Activated naive CD8-positive, alpha-beta T cell treated with anti-CD3 and anti-CD28 coated beads, Interleukin-2, amount 10 ng/mL, durations not matched to agents 7 days and 5 days (primary cell): ENCODE data around the gene HMGCS2. TPM values are rescaled to one million over a fixed set of nuclear protein-coding genes. Genes with fewer than 3 reads are reported as not detected.
"Not testable (repeated sequence)": the region's sequence is repeated elsewhere in the genome, so short reads cannot be mapped to it uniquely, and the experiment has no call there.

Source experiments
- ATAC-seq: fragments of 150-1000 bp; cut with Tn5 transposase; one replicate; pipeline ENCODE4 v1.10.0; 2021; ENCODE audit warnings: low read depth, moderate library complexity
- POLR2A ChIA-PET: fragments of 350-600 bp; sonication (Branson Sonifier 250); formaldehyde crosslinking; loops from one replicate; lab custom pipeline; 2021; ENCODE audit warnings: antibody characterized with exemption; lab: Charles Lee
- DNase-seq: peaks from one replicate; pipeline ENCODE4 v3.0.0; 2021
- H3K27ac Mint-ChIP-seq: one replicate; pipeline ENCODE4 v1.8.0; 2022; ENCODE audit warnings: mild to moderate bottlenecking, mixed read lengths
- H3K27me3 Mint-ChIP-seq: one replicate; pipeline ENCODE4 v1.8.0; 2022; ENCODE audit warnings: mild to moderate bottlenecking, moderate library complexity, mixed read lengths
- H3K36me3 Mint-ChIP-seq: one replicate; pipeline ENCODE4 v1.8.0; 2021; ENCODE audit warnings: mild to moderate bottlenecking, mixed read lengths
- H3K4me1 Mint-ChIP-seq: one replicate; pipeline ENCODE4 v1.8.0; 2021; ENCODE audit warnings: mixed read lengths
- H3K4me3 Mint-ChIP-seq: one replicate; pipeline ENCODE4 v1.8.0; 2022; ENCODE audit warnings: mild to moderate bottlenecking, moderate library complexity, mixed read lengths
- H3K9me3 Mint-ChIP-seq: one replicate; pipeline ENCODE4 v1.8.0; 2021; ENCODE audit warnings: mixed read lengths
- total RNA-seq, 2 experiments: library from RNA; stranded (reverse); gene quantifications; one replicate each; pipeline ENCODE4 v1.2.3, GENCODE V29; 2021

The HMGCS2 gene
- total RNA-seq, 2 experiments from 2014 or later, result not detected

DNA sequence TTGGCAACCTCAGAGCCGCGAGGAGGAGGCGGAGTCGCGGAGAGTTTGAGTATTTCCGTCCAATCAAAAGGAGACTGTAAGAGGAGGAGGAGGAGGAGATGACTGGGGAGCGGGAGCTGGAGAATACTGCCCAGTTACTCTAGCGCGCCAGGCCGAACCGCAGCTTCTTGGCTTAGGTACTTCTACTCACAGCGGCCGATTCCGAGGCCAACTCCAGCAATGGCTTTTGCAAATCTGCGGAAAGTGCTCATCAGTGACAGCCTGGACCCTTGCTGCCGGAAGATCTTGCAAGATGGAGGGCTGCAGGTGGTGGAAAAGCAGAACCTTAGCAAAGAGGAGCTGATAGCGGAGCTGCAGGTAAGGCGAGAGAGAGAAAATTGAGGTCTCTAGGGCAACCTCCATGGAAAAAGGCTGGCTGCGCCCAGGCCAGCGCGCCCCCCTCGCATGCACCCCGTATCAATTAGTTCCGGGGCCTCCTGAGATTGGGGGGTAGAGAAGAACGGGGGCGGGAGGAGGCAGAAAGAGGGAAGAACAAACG is 56.8 kb downstream of the HMGCS2 start, which contains the start of gene PHGDH:
Gene PHGDH, plus strand, starts transcription at position 131 of the 538 bp plus-strand sequence. Its CDS starts 89 bp downstream, at position 220.
- peak; percentile 81 for ATAC-seq

DNA sequence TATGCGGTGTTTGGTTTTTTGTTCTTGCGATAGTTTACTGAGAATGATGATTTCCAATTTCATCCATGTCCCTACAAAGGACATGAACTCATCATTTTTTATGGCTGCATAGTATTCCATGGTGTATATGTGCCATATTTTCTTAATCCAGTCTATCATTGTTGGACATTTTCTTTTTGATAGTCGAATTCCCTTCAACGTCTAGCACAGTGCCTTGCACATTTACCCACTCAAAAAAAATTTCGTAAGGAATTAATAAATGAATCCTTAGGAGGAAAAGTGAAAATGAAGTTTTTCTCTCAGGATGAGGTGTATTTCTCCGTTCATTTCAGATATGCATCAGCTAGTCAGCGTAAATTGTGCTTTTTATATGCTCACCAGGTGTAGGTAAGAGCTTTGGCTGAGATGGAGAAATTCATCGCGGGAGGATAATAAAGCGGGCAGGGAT is 57.3 kb downstream of the HMGCS2 start:
- H3K9me3 Mint-ChIP-seq, DNase-seq, ATAC-seq: not testable (repeated sequence)
- POLR2A ChIA-PET, result interaction anchor here (0.7 to 1.2 kb wide), 5 partner anchors 14 to 186 kb away, joined by 3 to 4 read pairs (median 3); no protein-coding TSS in a partner anchor
- Mint-ChIP-seq H3K4me1 (peaks cover 40% of the 10 kb centered on the region), H3K27me3 (peaks cover 15% of the 10 kb centered on the region), H3K36me3 (peaks cover 13% of the 10 kb centered on the region), H3K27ac (peak overlapping the region; percentile 92), H3K4me3 (peak overlapping the region; percentile 95)

More for the DNA sequence above, 56.8 kb downstream of the HMGCS2 start, which contains the start of gene PHGDH:
- peaks cover 43% of the 10 kb centered on the region for H3K4me1 Mint-ChIP-seq
- peak; percentile 70 for DNase-seq
- POLR2A ChIA-PET, result interaction anchor here (0.7 to 1.2 kb wide), 7 partner anchors 12 to 464 kb away, joined by 3 to 4 read pairs (median 3); partner anchors contain the start of gene SEC22B
- H3K36me3 Mint-ChIP-seq, result peaks cover 15% of the 10 kb centered on the region
- peak within 1 kb of the TSS; percentile 95 for H3K27ac Mint-ChIP-seq
- peaks cover 15% of the 10 kb centered on the region for H3K27me3 Mint-ChIP-seq
- no peaks in the 10 kb centered on the region for H3K9me3 Mint-ChIP-seq
- peak within 1 kb of the TSS; percentile 98 for H3K4me3 Mint-ChIP-seq

DNA sequence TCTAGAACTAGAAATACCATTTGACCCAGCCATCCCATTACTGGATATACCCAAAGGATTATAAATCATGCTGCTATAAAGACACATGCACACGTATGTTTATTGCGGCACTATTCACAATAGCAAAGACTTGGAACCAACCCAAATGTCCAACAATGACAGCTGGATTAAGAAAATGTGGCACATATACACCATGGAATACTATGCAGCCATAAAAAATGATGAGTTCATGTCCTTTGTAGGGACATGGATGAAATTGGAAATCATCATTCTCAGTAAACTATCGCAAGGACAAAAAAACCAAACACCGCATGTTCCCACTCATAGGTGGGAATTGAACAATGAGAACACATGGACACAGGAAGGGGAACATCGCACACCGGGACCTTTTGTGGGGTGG is 62.1 kb downstream of the HMGCS2 start:
- ATAC-seq, H3K4me1 Mint-ChIP-seq, DNase-seq, H3K4me3 Mint-ChIP-seq, H3K27ac Mint-ChIP-seq, POLR2A ChIA-PET, H3K36me3 Mint-ChIP-seq: not testable (repeated sequence)
- Mint-ChIP-seq H3K27me3 (peaks cover 27% of the 10 kb centered on the region), H3K9me3 (peaks cover 19% of the 10 kb centered on the region)

DNA sequence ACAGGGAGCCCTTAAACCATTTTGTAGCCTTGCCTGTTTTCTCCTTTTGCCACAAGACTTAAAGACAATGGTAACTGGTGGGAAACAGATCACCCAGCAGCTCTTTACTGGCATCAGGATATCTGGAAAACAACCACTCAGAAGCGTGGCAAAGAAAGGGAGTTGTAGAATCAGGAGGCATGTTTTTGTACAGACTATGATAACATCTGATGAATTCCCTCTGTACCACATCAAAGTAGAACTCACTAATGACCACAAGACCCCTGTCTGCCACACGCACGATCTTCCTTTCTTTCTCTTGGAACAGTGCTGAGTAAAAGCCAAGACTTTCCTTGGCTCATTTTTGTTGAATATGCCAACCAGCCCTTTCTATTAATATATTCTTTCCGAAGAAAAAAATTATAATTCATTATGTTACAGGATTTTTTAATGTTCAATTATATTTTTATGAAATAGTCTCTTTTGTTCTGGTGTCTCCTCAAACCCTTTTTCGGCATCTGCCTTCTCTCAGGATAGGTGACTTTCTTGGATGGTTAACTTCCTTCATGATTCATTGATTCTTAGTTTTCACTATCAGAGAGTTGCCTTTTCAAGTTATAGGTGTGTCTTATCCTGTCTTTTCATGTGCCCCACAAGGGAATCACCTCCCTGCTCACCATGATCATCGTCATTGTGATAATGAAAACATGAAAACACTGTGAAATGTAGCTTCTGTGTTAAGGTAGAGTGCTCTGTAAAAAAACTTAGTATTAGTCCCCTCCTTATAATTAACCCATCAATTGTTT is 64.8 kb downstream of the HMGCS2 start:
- H3K4me1 Mint-ChIP-seq, result no peaks in the 10 kb centered on the region
- no peak for ATAC-seq

DNA sequence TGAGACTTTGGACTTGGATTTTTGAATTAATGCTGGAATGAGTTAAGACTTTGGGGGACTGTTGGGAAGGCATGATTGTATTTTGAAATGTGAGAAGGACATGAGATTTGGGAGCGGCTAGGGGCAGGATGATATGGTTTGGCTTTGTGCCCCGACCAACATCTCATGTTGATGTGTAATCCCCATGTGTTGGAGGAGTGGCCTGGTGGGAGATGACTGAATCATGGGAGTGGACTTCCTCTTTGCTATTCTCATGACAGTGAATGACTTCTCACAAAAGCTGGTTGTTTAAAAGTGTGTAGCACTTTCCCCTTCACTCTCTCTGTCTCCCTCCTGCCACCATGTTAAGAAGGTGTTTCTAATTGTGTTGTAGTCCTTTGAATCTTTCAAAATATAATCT is 66.3 kb downstream of the HMGCS2 start:
- DNase-seq (no peak), ATAC-seq (no peak)
- H3K9me3 Mint-ChIP-seq, result peaks cover 27% of the 10 kb centered on the region
- peaks cover 5% of the 10 kb centered on the region for H3K36me3 Mint-ChIP-seq
- peaks cover 20% of the 10 kb centered on the region for H3K27me3 Mint-ChIP-seq
- H3K27ac Mint-ChIP-seq, result no peak overlapping the region
- no peak overlapping the region for H3K4me3 Mint-ChIP-seq
- POLR2A ChIA-PET, result no interaction called here
- H3K4me1 Mint-ChIP-seq, result no peaks in the 10 kb centered on the region

More for the DNA sequence above, 64.8 kb downstream of the HMGCS2 start:
- Mint-ChIP-seq H3K4me3 (no peak overlapping the region), H3K9me3 (peaks cover 27% of the 10 kb centered on the region), H3K27me3 (peaks cover 24% of the 10 kb centered on the region), H3K27ac (no peak overlapping the region), H3K36me3 (peaks cover 5% of the 10 kb centered on the region)
- POLR2A ChIA-PET, result no interaction called here
- no peak for DNase-seq

DNA sequence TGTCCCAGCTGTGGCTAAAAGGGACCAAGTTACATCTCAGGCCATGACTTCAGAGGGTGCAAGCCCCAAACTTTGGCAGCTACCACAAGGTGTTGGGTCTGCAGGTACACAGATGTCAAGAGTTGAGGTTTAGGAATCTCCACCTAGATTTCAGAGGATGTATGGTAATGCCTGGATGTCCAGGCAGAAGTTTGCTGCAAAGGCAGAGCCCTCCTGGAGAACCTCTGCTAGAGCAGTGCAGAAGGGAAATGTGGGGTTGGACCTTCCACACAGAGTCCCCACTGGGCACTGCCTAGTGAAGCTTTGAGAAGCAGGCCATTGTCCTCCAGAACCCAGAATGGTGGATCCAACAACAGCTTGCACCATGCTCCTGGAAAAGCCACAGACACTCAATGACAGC is 67.0 kb downstream of the HMGCS2 start:
- Mint-ChIP-seq H3K9me3 (peaks cover 27% of the 10 kb centered on the region), H3K4me3 (no peak overlapping the region), H3K27ac (no peak overlapping the region), H3K27me3 (peaks cover 20% of the 10 kb centered on the region), H3K4me1 (no peaks in the 10 kb centered on the region), H3K36me3 (peaks cover 5% of the 10 kb centered on the region)
- no peak for DNase-seq
- ATAC-seq, result no peak
- POLR2A ChIA-PET, result no interaction called here

DNA sequence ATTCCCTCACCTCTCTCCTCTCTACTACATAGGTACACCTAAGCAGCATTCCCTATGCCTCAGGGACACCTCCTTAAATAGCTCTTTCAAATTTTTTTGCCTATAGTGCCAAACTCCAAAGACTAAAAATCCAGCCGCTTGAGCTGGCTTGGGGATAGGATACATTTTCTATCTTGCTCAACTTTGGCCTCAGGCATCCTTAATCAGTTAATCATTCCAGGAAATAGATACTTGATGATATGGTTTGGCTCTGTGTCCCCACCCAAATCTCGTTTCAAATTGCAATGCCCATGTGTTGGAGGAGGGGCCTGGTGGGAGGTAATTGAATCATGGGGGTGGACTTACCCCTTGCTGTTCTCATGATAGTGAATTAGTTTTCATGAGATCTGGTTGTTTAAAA is 68.4 kb downstream of the HMGCS2 start:
- Mint-ChIP-seq H3K9me3 (peaks cover 25% of the 10 kb centered on the region), H3K36me3 (peaks cover 5% of the 10 kb centered on the region), H3K4me3 (no peak overlapping the region), H3K27ac (no peak overlapping the region), H3K27me3 (peaks cover 22% of the 10 kb centered on the region), H3K4me1 (no peaks in the 10 kb centered on the region)
- DNase-seq, result no peak
- POLR2A ChIA-PET, result no interaction called here
- no peak for ATAC-seq

Other genes with a start within 250 kb of the HMGCS2 start
- gene ZNF697, start 120.6 kb downstream of the HMGCS2 start, total RNA-seq, result under 1 TPM; 0.22 to 0.31 TPM
- gene PHGDH, start 57.0 kb downstream of the HMGCS2 start, total RNA-seq, result 100 to 1,000 TPM; 147 to 156 TPM
- 10 to 100 TPM in 1 of 2 experiments, 1 to 10 TPM in 1; 9.1 to 10.3 TPM for gene REG4, start 42.6 kb upstream of the HMGCS2 start, total RNA-seq
- gene ADAM30, start 127.6 kb upstream of the HMGCS2 start, total RNA-seq, result not detected